GM12873 (cell line): Measurements from ENCODE around the gene SIGLEC7.

ENCODE experiments used
- CTCF ChIP-seq: IDR thresholded peaks from 2 replicates; pipeline ENCODE4 v1.5.1; 2012; ENCODE audit warnings: low read depth, mild to moderate bottlenecking, moderate library complexity, low read length, control low read depth; ENCODE audit not compliant: insufficient read depth; ENCODE audit errors: missing control alignments

The SIGLEC7 gene

DNA sequence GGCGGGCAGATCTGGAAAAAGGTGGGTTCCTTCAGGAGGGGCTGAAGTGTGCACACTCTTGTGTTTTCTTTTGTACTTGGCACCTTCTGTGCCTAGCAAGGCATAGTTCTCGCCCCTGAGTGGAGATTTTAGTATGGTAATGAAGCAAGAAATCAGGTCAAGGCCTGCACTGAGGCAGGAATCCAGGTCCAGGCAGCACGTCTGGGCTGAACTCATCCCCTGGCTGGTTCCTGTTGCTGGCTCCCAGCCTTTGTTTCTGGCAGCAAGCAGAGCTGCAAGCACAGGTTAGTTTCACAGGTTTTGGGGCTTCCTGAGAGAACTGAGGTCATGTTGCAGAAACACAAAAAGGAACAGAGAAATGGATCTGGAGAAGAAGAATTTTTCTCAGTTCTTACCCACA lies 21.2 kb downstream of the SIGLEC7 start:
- TF ChIP-seq CTCF: no peak

GRCh38 chr19:51164215-51164614 lies 22.1 kb downstream of the SIGLEC7 start:
- no peak for TF ChIP-seq CTCF

DNA sequence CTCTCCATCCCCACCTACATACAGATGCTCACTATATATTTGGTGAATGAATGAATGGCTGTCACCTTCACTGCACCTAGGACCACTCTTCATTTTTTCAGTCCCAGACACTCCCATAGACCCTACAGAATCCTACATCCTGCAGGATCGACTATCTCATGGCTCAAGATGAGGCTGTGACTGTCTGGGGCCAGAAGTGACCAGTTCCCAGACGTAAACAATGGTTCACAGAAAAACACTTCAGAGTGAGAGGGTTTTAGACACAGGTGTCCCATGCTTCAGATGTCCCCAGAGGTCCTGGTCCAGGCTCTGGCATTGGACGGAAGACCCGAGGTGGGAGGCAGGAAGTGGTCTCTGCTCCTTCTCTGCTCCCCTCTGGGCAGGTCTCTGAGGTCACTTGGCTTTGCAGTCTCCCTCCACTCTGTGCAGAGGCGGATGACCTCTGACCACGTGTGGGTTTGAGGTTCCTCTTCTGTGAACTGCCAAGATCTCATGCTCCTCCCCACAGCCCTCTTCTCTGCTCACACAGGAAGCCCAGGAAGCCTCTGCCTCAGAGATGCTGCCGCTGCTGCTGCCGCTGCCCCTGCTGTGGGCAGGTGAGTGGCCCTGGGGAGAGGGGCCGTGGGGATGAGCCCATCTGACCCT lies 24.9 kb downstream of the SIGLEC7 start:
- no peak for TF ChIP-seq CTCF

DNA sequence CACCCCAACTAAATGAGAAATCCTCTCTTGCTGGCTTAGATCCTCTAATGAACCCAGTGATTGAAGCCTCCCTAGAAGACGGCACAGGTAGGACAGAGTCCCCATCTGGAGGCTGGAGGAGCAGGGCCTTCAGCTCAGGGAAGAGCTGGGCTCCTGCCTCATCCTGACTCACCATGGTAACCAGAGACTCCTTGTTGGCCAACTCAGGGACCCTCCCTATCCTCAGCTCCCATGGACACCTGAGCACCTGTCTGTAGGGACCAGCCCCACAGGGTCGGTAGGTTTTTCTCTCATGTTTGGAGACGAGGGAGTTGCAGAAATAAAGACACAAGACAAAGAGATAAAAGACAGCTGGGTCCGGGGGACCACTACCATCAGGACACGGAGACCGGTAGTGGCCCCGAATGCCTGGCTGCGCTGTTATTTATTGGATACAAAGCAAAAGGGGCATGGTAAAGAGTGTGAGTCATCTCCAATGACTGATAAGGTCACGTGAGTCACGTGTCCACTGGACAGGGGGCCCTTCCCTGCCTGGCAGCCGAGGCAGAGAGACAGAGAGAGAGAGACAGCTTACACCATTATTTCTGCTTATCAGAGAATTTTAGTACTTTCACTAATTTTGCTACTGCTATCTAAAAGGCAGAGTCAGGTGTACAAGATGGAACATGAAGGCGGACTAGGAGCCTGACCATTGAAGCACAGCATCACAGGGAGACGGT lies 26.6 kb downstream of the SIGLEC7 start:
- no peak for TF ChIP-seq CTCF

DNA sequence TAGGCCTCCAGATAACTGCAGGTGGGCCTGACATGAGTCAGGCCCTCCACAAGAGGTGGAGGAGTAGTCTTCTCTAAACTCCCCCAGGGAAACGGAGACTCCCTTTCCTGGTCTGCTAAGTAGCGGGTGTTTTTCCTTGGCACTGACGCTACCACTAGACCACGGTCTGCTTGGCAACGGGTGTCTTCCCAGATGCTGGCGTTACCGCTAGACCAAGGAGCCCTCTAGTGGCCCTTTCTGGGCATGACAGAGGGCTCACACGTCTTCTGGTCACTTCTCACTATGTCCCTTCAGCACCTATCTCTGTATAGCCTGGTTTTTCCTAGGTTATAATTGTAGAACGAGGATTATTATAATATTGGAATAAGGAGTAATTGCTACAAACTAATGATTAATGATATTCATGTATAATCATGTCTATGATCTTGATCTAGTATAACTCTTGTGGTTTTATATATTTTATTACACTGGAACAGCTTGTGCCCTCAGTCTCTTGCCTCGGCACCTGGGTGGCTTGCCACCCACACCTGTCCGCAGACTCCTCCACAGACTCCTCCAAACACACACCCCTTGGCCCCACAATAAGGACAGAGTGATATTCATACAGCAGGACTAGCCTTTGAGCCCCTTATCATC lies 27.3 kb downstream of the SIGLEC7 start:
- peak; percentile 84 for TF ChIP-seq CTCF

- TF ChIP-seq CTCF: no peak
These were observed 30.1 kb downstream of the SIGLEC7 start for GRCh38 chr19:51172223-51172622.

GRCh38 chr19:51173681-51174080 lies 31.6 kb downstream of the SIGLEC7 start:
- TF ChIP-seq CTCF: no peak
